ENCODE measurements around the gene MEAF6.

DNA sequence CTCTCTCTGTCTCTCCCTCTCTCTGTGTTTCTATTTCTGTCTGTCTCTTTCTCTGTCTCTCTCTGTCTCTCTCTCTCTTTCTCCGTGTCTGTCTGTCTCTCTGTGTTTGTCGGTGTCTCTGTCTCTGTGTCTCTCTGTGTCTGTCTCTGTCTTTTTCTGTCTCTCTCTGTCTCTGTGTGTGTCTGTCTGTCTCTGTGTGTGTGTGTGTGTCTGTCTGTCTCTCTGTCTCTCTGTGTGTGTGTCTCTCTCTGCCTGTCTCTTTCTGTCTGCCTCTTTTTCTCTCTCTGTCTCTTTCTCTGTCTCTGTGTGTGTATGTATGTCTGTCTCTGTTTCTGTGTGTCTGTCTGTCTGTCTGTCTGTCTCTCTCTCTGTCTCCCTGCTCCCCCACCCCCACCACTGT lies 71.9 kb downstream of the MEAF6 start:
- TF ChIP-seq, protein P1, sequence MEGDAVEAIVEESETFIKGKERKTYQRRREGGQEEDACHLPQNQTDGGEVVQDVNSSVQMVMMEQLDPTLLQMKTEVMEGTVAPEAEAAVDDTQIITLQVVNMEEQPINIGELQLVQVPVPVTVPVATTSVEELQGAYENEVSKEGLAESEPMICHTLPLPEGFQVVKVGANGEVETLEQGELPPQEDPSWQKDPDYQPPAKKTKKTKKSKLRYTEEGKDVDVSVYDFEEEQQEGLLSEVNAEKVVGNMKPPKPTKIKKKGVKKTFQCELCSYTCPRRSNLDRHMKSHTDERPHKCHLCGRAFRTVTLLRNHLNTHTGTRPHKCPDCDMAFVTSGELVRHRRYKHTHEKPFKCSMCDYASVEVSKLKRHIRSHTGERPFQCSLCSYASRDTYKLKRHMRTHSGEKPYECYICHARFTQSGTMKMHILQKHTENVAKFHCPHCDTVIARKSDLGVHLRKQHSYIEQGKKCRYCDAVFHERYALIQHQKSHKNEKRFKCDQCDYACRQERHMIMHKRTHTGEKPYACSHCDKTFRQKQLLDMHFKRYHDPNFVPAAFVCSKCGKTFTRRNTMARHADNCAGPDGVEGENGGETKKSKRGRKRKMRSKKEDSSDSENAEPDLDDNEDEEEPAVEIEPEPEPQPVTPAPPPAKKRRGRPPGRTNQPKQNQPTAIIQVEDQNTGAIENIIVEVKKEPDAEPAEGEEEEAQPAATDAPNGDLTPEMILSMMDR (IDR thresholded peaks at IDR 0.05): no peak
- TF ChIP-seq POLR2AphosphoS5 (IDR thresholded peaks at IDR 0.05; ENCODE audit: insufficient read depth in 1 of 2, low read depth in 1 of 2): no peak

Measured in vagina (tissue), 2 donors.